ENCODE results near the gene EPHA1.
A peak's percentile ranks its signal among the peaks of the same experiment; 100 is the strongest.

EPHA1 gene

DNA sequence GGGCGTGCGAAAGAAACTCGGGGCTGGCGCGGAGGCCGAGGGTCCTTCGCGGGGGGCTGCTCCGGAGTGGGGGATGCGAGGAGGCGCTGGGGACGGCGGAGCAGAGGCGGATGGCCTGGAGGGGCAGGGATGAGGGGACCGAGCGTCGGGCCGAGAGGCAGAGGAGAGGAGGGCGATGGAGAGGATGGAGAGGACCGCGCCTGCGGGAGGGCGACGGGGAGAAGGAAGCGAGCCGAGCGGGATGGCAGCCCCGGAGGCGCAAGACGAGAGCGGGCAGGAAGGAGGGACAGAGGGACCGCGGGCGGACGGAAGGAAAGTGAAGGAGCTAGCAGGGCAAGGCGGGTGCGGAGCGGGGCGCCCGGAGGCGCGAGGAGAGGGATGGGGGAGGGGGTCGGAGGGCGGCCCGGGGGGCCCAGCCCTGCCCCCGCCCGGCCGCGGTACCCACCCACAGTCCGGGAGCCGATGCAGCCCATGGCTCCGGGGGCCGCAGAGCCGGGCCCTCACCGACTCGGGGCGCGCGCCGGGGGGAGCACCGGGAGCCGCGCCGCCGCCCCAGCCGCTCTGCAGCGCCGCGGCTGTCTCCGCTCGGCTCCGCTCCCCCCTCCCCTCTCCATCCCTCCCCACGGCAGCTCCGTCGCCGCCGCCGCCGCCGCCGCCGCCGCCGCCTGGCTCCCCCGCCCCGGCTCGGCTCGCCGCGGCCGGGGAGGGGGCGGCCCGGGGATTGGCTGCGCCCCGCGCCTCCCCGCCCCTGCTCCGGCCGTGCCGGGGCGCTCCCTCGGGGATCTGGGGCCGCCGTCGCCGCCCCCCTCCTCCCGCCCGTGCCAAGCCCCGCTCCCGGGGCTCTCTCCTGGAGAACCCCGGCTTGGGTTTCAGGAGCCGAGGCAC, 46.3 kb downstream of the EPHA1 start, which contains the start of gene FAM131B:
Gene FAM131B, minus strand, starts transcription at position 583 of the 885 bp plus-strand sequence. Its CDS starts 110 bp downstream, at position 473.
- in situ Hi-C loops (cut with HindIII; ENCODE audit: low pct_ligation_motif_present, low pct_unique_long_range_greater_than_20kb, low sequenced_read_pairs) = no loop called here
- DNase-seq = no peak

DNA sequence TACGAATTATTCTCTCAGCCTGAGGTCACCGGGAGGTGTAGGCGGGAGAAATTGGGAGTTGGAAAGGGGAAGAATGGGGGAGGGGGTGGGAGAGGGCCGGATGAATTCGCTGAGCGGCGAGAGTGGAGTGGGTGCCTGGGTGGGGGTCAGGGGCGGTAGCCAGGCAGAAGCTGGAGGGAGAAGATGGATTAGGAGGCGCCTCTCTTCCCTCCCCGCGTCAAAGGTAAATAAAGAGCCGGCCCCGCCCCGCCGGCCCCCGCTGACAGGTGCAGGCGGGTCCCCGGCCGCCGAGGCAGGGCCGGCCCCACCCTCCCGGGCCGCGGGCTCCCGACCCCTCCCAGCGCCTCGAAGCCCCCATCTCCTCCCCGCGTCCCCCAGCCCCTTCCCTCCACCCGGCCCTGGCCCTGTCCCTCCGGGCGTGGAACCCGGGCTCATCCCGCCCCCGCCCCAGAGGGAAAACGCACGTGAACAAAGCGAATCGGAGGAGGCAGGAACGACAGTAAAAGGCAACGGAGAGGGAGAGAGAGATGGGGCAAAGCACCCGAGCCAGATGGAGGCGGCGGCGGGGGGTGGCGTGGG, 47.0 kb downstream of the EPHA1 start:
- in situ Hi-C loops (cut with HindIII; ENCODE audit: low pct_ligation_motif_present, low pct_unique_long_range_greater_than_20kb, low sequenced_read_pairs) = no loop called here
- no peak for DNase-seq

DNA sequence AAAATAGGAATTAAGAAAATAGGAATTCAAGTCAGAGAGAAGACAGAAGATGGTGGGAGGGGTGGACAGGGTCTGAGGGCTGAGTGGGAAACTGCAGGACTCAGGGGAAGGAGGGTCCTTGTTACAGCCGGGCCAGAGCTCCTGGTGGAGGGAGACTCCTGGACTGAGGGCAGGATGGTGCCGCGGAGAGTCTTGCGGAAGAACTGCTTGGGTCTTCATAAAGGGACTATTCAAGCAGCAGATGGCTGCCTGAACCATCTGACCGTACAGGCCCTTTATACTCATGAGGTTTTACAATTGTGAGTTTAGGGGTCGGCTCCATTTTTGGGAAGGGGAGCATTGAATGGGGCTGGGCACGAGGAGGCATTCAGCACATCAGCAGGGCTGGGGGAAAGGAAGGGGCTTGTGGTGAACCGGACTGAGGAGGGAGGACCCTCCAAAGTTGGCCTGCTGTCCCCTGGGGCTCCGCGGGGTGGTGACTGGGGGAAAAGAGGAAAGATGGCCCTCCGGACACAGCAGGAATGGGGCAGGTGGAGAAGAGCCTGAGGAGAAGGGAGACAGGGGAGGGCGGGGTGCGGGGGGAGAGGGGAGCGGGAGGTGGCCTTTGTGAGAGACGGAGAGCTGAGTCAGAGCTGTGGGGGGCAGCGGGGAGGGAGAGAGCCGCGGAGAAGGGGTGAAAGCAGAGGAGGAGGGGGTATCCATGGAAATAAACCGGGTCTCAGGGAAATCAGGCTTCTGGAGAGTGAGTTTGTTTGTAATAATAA, 47.7 kb downstream of the EPHA1 start:
- in situ Hi-C loops (cut with HindIII; ENCODE audit: low pct_ligation_motif_present, low pct_unique_long_range_greater_than_20kb, low sequenced_read_pairs) = no loop called here

DNA sequence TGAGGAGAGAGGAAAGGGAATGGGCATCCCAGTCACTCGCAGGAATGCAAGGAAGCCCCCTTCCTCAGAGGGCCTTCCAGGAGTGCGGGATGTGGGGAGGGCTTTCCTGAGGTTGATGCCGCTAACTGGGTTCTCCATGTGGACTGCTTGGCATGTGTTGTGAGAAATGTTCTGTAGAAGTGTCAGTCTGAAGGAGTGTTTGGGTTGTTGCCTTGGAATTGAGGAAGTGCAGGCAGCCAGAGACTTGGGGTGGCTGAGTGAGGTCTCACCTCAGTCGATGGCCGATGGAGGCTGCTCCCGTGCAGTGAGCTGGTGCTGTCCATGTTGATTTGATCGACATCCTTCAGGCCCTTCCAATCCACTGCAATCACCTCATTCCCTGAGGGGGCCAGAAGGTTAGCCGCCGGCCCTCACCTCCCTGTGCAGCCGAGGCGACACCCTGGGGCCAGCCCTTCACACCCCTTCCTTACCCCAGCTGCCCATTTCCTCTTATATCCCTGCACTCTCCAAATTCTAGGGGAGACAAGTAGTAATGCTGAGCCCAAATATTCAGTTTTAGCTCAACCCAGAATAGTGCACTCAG, 48.8 kb downstream of the EPHA1 start:
- DNase-seq = no peak
- in situ Hi-C loops (cut with HindIII; ENCODE audit: low pct_ligation_motif_present, low pct_unique_long_range_greater_than_20kb, low sequenced_read_pairs) = no loop called here

More for the DNA sequence above, 47.7 kb downstream of the EPHA1 start:
- no peak for DNase-seq

DNA sequence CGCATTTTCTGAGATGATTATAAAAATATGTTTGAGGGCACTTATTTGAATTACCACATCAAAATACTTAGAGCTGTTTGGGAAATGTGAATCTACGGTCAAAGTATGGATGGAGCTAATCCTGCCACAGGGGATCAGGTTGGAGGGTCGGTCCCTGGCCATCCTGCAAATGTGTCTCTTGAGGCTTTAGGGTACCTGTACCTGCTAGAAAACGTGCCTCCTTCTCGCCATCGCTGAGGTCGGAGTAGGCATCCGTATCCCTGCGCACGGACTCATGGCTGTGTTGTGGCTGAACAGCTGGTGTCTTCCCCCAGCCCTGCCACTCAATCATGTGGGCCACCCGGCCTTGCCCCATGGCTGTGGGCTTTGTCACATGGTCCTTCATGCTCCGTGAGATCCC, 50.0 kb downstream of the EPHA1 start:
- DNase-seq = no peak
- in situ Hi-C loops (cut with HindIII; ENCODE audit: low pct_ligation_motif_present, low pct_unique_long_range_greater_than_20kb, low sequenced_read_pairs) = no loop called here

DNA sequence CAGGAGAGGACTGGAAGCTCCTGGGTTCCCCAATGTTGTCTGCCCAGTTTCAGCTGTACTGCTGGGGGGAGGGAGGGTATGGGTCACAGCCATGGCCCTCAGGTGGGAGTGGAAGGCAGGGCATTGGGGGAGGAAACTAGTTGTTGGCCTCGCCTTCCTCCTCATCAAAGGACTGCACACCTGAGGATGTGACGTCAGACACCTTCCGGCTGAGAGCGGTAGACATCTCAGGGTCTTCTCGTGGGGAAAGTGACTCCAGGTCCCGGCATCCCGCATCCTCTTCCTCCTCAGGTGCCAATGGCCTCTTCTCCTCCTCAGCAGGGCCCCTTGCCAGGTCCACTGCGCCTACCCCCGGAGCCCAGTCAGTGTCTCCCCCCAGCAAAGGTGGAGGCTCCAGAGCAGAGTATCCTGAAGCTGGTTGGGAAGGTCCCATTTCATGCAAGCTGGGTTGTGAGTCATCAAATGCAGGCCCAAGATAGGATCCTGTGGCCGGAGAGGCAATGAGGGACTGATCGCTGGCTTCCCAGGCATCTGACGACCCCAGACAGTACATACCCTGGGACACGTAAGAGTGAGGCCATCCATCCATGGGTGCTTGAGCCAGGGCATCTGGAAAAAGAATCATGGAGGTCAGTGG, 52.1 kb downstream of the EPHA1 start:
- in situ Hi-C loops (cut with HindIII; ENCODE audit: low pct_ligation_motif_present, low pct_unique_long_range_greater_than_20kb, low sequenced_read_pairs) = no loop called here
- DNase-seq = no peak

DNA sequence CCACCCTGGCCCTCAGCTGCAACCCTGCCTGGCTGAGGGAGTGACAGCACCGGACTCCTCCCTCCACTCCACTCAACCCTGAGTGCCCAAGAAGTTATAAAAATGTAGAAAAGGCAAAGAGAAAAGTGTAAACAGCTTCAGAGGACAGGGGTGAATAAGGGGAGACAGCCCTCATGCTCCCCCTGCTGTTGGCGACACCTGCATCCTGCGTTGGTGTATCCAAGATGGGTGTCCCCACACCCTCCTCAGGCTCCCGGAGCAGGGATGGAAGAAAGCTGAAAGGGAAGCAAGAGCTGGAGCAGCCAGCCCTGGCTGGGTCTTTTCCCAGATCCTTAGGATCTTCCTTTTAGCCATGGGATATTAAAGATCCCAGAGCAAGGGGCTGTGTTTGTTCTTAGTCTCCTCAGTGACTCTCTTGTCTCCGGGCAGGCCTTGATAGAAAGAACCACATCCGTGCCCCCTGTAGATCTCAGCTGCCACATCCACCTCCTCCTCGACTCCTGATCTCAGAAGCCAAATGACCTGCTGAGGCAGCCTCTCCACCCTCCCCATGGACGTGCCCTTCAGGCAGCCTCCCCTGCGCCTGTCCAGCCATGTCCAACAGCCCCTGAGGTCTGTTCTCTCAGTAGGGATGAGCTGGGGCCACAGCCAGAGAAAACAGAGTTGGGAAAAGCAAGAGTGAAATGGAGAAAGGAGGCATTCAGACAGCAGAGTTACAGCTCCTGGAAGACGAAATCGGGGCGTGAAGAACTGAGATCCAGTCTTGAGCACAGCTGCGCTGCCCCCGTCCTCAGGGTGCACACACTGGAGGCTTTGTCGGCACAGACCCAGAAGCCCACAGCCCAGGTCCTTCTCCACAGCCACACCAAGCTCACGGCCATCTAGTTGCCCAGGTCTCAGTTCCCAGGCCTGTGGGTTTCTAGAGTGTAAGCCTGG, 52.9 kb downstream of the EPHA1 start:
- DNase-seq = no peak
- in situ Hi-C loops (cut with HindIII; ENCODE audit: low pct_ligation_motif_present, low pct_unique_long_range_greater_than_20kb, low sequenced_read_pairs) = no loop called here

DNA sequence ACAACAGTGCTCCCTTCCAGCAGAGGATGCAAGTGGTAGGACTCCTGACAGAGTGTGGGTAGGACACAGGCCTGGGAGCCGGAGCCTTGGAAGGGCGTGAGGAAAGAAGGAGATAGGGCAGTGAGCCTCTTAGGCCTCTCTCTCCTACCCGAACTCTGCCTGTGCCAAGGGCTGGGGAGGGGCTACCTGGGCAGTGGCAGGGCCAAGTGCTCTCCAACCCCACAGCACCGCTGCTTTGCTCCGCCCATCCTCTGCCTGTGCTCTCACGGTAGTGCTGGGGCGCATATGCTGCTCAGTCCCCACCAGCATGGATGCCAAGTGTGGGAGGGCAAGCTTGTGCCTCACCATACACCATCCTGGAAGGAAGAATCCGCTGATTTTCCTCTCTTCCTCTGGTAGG, 53.7 kb downstream of the EPHA1 start:
- DNase-seq = no peak
- in situ Hi-C loops (cut with HindIII; ENCODE audit: low pct_ligation_motif_present, low pct_unique_long_range_greater_than_20kb, low sequenced_read_pairs) = no loop called here

DNA sequence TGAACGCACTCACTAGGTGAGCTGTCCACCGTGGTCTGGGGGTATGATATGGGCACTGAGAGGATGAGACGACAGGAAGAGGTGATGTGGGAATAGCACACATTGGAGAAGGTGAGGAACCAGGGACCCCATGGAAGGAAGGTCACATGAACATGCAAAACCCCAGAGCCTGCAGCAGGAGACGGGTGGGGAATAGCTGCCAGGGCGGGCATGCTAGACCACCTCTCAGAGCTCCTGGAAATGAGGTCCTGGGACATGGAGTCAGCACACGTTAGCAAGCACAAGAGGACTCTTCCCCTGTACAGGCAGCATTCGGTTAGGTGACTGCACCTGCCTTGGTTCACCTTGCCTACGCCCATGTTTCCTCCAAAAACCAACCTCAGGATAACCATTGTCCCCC, 54.3 kb downstream of the EPHA1 start:
- no peak for DNase-seq
- in situ Hi-C loops (cut with HindIII; ENCODE audit: low pct_ligation_motif_present, low pct_unique_long_range_greater_than_20kb, low sequenced_read_pairs) = no loop called here

DNA sequence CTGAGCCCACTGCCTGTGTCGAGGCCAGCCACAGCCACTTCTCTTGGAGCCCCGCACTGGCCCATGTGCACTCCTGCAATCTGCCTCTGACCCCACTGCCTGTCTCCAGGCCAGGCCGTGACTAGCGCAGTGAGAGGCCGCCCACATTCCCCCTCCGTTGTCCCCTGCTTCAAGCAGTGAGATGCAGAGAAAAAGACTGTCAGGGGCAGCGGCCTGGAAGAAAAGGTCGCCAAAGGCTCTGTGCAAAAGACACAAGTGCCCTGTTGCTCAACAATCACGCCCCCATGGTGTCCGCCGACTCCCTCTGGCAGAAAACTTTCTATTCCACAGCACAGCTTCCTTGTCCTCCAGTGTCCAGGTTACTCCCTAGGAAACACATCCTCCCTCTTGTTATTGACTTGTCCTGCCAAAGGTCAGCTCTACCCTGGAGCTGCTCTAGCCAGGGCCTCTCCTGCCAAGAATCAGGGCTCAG, 56.1 kb downstream of the EPHA1 start:
- in situ Hi-C loops (cut with HindIII; ENCODE audit: low pct_ligation_motif_present, low pct_unique_long_range_greater_than_20kb, low sequenced_read_pairs) = no loop called here
- DNase-seq = no peak

DNA sequence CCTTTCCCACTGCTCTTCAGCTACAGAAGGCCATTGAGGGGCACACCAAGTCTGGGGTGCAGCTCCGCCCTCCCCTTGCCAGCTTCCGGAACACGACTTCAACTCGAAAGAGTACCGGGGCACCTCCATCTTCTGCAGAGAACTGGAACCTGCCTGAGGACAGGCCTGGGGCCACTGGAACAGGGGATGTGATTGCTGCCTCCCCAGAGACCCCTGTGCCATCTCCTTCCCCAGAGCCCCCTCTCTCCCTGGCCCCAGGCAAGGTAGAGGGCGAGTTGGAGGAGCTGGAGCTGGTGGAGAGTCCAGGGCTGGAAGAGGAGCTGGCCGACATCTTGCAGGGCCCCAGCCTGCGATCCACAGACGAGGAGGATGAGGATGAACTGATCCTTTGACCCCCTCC, 57.1 kb downstream of the EPHA1 start:
- in situ Hi-C loops (cut with HindIII; ENCODE audit: low pct_ligation_motif_present, low pct_unique_long_range_greater_than_20kb, low sequenced_read_pairs) = no loop called here
- DNase-seq = no peak

DNA sequence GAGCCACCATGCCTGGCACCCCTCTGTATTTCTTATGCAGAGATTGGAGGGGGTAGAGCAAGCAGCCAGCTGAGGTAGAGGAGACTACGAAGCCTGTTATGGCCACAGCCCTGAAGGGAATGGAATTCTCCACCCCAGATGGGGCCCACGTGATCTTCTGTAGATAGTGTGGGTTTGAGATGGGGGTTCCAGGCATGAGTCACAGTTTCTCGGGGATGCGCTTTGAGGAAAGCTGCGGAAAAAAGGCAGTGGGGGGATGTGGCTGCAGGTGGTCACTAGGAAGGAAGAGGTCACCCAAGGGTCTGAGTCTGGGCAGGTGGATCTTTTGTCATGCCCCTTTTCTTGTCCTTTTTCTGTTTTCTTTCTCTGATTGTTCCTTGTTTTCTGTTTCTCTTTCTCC, 57.6 kb downstream of the EPHA1 start:
- DNase-seq = no peak
- in situ Hi-C loops (cut with HindIII; ENCODE audit: low pct_ligation_motif_present, low pct_unique_long_range_greater_than_20kb, low sequenced_read_pairs) = no loop called here

DNA sequence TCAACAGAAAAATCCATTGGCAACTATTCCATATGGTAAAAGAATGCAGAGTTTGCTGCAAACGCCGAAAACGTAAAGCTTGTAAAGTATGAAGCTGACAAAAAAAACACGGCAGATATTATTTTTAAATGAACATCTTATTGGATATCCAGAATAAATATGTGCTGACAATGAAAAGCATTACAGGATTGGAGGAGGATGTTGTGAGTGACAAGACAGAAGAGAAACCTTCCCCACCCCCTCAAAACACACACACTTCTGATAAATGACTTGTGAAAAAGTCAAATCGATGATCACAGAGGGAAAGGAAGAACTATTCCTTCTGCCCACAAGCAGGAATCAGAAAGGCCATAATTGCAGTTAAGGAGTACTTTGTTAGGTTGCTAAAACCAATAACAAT, 60.7 kb downstream of the EPHA1 start:
- no peak for DNase-seq
- in situ Hi-C loops (cut with HindIII; ENCODE audit: low pct_ligation_motif_present, low pct_unique_long_range_greater_than_20kb, low sequenced_read_pairs) = no loop called here

DNA sequence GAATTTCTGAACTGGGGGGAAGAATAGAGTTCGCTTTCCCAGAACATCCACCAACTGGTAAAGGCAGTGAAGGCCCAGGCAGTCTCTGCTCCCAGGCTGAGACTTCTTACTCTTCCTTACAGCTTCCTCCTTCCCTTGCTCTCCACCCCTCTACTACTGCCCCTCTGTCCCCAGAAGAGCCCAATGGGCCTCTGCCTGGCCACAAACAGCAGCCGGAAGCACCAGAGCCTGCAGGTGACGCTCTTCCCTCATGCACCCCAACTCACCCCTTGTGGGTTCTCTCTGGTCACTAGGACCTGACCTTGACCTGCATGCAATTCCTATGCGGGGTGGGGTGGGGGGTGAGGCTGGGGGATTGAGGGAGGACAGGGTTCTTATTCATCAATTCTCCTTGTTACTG, 62.6 kb downstream of the EPHA1 start:
- in situ Hi-C loops (cut with HindIII; ENCODE audit: low pct_ligation_motif_present, low pct_unique_long_range_greater_than_20kb, low sequenced_read_pairs) = no loop called here
- DNase-seq = no peak

DNA sequence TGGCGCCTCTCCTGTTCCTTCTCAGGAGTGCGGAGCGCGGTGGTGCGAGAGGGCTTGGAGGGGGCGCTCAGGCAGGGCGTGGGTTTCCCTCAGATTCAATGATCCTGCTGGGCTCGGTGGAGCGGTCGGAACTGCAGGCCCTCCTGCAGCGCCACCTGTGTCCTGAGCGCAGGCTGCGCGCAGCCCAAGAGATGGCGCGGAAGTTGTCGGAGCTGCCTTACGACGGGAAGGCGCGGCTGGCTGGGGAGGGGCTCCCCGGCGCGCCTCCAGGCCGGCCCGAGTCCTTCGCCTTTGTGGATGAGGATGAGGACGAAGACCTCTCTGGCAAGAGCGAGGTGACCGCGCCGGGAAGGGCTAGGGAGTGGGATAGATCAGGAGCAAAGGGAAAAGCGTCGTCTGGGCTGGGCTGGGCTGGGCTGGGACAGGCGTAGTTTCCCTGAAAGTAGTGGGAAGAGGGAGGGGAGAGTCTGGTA, 63.2 kb downstream of the EPHA1 start:
- peak; percentile 59 for DNase-seq
- in situ Hi-C loops (cut with HindIII; ENCODE audit: low pct_ligation_motif_present, low pct_unique_long_range_greater_than_20kb, low sequenced_read_pairs) = no loop called here

DNA sequence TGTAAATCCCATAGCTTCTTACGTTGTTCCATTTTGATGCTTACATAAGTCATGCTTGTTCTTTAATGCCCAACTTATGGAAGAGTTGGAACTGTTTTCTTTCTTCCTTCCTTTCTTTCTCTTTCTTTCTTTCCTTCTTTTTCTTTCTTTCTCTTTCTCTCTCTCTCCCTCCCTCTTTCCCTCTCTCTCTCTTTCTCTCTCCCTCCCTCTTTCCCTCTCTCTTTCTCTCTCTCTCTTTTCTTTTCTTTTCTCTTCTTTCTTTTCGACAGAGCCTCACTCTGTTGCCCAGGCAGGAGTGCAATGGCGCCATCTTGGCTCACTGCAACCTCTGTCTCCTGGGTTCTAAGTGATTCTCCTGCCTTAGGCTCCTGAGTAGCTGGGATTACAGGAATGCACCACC, 65.1 kb downstream of the EPHA1 start:
- no peak for DNase-seq
- in situ Hi-C loops (cut with HindIII; ENCODE audit: low pct_ligation_motif_present, low pct_unique_long_range_greater_than_20kb, low sequenced_read_pairs) = no loop called here

DNA sequence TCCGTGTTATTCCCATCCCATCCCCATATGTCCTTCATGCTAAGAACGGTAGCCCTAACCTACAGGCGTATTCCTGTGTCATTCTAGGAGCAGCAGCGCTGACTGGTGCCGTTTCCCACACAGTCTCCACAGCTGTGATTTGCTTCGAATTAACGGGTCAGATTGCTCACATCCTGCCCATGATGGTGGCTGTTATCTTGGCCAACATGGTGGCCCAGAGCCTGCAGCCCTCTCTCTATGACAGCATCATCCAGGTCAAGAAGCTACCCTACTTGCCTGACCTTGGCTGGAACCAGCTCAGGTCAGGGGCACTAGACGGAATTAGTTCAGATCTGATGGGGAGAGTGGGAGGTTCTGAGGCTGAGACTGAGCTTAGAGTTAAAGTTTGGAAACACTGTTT, 66.8 kb downstream of the EPHA1 start:
- in situ Hi-C loops (cut with HindIII; ENCODE audit: low pct_ligation_motif_present, low pct_unique_long_range_greater_than_20kb, low sequenced_read_pairs) = no loop called here

More for the DNA sequence above, 66.8 kb downstream of the EPHA1 start:
- no peak for DNase-seq

Data from ACHN (cell line).